B cell (primary cell): ENCODE data around the gene SGSM1.

Source experiments
- CTCF ChIP-seq: fragments of 200-600 bp; IDR thresholded peaks from one replicate; pipeline ENCODE4 v1.8.0; 2022; ENCODE audit warnings: antibody characterized with exemption, mild to moderate bottlenecking
- EZH2 ChIP-seq: IDR thresholded peaks from 2 replicates; pipeline ENCODE4 v1.6.1; 2012; ENCODE audit warnings: borderline replicate concordance, low read depth, mild to moderate bottlenecking, moderate library complexity, low read length; ENCODE audit not compliant: insufficient read depth, poor library complexity, severe bottlenecking

GRCh38 chr22:24845041-24845898 is 39.3 kb downstream of the SGSM1 start:
- TF ChIP-seq CTCF (no peak), EZH2 (no peak)
